NCI-H146 treated with DMSO at 0.1 percent for 48 hours (cell line): ENCODE data around the gene NINJ2.

Experiments
- DNase-seq: peaks from one replicate; lab custom pipeline; 2025; ENCODE audit not compliant: unreplicated experiment; lab: John Stamatoyannopoulos, UW

The NINJ2 gene

DNA sequence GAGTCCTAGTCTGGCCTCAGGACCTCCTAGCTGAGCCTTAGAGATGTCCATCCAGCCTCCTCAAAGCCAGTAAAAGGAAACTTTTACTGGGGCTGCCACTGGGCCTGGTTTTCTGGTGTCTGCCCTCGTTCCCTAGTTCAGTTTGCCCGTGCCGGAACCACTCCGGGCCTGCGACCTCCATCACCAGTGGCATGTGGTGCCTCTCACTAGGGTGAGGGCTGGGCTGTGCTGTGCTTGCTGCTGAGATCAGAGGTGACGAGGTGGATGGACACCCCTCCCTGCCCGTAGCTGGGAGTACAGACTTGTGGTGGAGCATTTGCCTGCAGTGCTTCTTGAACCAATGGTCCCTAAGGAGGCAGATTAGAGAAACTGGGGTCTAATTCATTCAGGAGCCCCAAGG is 127.8 kb downstream of the NINJ2 start:
- no peak for DNase-seq

DNA sequence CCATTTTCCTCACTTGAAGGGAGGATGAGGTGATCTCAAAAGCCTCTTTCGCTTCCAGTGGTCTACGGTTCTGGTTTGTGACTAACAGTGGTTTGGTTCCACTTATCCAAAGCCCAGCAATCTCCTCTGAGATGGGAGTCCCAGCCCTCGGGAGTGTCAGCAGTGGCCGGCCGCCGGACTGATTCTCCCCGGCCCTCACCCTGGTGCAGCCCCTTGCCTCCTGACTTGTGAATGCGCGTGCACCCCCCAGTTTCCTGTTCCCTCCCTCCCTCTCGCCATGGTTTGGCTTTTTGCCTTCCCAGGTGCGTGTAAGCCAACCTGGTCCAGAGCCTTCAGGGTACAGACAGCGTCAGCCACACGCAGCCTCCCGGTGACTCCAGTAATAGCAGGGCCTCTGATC is 129.0 kb downstream of the NINJ2 start:
- no peak for DNase-seq

DNA sequence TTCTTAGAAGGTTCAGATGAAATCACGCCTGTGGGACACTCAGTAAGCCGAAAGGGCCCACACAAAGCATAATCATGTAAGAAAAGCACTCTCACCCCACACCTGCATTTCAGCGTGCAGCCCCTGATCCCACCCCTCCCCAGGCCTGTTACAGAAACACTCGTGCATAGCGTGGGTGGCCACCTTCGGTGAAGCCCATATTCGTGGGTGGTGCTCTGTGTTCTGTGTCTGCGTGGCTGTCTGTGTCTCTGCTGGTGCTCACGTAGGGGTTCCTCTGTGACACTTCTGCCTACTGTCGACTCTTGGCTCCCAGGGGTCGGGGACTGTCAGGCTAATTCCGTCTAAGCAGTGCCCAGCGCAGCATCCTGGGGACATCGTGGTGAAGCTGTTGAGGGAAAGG is 129.5 kb downstream of the NINJ2 start:
- no peak for DNase-seq

DNA sequence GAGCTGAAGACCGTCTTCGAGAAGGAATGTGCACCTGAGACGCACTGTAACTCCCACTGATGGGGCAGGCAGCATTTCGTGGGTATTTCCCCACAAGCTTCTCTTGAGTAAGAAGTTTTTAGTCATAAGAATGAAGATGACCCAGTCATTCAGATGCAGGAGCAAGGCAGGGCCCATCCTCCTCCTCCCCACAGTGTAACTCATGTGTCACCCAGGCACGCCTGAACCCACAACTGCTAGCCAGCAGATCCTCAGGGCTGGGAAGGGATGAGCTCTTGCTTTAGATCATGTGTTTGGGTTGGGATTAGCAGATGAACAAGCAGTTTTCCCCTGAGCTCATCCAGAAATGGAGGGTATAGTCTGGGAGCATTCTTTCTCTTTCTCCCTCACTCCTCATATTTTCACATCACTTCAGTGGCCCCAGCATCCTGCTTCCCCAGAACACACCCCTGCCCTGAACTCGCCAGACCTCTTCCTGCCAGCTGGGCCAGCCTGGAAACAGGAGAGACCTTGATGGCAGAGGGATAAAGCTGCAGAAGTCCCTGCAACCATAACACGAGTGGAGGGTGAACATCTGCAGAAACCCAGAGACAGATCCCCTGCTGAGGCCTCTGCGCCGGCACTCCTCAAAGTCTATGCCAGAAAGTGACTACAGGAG is 130.2 kb downstream of the NINJ2 start:
- no peak for DNase-seq

DNA sequence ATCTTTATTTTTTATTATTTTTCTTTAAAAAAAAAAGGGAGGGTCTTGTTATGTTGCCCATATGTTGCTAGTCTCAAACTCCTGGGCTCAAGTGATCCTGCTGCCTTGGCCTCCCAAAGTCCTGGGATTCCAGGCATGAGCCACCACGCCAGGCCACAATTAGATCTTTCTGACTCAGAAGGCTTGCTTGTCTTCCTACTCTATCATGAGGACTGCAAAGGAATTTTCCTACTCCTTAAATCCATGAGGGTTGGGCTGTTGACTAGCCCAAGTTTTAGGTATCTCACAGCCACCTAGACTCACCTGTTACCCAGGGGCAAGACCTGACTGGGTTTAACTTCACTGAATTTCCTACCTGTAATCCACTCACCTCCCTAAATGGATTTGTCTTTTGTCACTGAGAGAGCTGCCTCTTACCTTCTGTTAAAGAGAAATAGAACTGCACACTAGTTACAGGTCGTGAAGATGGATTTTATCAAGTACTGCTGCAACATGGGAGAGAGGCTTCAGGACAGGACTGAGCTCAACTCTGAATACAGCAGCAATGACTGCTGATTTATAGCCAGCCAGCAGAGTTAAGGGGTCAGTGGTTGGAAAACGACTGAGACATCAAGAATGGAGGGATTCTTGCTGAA is 131.2 kb downstream of the NINJ2 start:
- no peak for DNase-seq

DNA sequence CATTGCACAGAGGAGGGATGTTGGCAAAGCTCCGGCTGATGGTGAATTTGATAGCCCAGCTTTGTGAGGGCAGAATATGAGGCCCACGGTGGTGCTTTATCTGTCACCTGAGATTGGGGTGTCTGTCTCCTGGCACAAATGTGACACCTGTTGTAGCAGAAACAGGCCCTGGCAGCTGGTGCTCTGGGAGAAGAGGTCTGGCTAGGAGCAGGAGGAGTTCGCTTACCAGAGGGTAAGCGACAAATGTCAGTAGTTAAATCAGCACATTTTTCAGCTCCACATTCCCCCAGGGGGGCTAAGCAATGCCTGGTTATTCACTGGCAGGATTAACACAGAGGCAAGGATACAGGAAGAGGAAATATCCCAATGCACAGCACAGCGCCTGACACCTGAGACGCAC is 132.4 kb downstream of the NINJ2 start:
- no peak for DNase-seq

DNA sequence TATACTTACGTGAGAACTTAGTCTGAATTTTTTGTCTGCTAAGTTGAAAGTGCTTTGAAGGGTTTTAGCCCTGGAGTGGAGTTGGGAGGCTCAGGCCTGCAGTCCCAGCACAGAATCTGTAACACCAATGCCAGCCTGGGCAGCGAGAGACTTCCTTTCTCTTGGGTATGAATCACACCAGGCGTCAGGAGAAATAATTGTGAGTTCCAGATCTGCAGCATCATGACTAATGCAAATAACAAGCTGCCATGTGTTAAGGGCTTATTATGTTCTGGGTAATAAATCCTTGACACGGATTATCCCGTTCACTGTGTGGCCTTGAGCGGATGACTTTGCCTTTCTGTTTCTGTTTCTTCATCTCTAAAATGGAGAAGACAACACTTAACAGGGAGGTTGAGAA is 132.9 kb downstream of the NINJ2 start:
- DNase-seq: no peak

DNA sequence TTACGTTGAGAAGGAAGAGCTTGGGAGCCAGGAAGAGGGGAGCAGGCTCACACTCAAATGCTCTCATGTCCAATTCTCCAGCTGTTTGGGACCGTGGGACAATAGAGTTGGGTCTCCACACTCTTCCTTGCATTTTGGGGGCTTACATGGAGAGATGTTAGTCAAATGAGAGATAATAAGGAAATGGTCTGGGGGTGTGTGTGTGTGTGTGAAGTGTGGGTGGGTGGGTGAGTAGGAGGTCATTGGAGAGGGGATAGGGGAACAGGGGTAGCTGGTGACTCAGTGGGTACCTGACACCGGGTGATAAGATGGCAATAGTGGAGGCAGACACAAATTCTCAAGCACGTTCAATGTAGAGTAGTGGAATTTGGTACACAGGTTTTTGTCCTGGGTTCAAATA is 135.5 kb downstream of the NINJ2 start:
- DNase-seq: no peak

DNA sequence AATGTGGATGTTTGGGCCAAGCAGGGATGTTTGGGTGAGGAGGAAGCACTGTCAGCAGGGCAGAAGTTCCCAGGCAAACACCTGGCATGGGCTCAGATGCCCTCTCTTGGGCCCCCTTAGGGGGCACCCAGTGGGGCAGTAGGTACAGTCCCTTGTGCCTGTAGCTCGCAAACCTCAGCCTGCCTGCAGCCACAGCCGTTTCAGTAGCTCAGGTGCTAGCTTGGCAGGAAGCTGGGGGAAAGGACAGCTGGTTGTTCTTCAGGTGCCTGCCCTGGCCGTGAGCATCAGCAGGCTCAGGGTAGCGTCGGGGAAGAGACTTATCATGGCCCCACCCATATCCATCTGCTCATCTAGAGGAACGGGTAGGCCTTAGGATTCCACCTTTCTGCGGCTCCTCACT is 136.0 kb downstream of the NINJ2 start:
- peak; percentile 73 for DNase-seq

DNA sequence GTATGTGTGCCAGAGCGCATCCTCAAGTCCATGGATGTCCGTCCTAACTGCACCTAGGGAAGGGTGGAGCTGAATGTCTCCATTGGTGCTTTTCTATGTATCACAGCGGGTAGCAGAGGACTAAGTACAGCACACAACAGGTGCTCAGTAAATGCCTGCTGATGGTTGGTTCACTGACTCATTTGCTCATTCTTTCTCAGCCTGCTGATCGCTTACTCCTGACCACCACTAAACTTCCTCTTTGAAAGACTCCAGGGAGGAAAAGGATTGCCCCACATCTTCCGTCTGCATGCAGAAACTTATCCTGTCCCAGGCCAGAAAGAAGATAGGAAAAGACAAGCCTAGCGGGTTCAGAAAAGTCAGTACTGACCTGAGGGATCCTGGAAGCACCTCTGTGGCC is 137.2 kb downstream of the NINJ2 start:
- no peak for DNase-seq

DNA sequence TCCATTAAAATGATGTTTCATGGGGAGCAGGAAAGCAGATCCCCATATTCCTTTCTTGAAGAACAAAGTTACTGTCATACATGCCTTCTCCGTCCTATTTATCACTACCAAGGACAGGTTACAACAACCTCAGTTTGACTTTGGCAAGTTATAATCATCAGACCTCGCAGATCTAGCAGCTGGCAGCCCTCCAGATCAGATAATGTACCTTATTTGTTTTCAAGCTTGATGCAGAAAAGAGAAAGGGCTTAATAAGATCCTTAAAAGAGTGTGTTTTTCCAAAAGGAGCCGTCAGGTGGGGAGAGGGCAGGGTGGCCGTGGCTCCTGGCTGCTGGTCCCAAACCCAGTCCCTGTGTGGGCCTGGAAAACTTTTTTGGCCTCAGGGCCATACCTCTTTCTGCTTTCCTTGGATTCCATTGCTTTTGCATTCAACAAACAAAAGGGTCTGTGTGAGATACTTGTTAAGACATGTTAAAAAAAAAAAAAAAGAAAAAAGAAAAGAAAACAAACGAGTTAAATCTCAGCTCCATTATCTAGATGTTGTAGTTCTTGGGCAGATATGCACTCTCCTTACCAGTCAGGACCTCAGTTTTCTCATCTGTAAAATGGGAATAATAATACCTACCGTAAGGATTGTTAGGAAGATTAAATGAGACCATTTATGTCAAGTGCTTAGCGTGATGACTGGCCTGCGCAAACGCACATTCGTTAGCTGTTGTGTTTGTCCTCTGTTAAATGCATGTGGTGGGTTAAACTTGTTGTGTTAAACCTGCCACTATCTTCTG is 138.9 kb downstream of the NINJ2 start:
- no peak for DNase-seq

DNA sequence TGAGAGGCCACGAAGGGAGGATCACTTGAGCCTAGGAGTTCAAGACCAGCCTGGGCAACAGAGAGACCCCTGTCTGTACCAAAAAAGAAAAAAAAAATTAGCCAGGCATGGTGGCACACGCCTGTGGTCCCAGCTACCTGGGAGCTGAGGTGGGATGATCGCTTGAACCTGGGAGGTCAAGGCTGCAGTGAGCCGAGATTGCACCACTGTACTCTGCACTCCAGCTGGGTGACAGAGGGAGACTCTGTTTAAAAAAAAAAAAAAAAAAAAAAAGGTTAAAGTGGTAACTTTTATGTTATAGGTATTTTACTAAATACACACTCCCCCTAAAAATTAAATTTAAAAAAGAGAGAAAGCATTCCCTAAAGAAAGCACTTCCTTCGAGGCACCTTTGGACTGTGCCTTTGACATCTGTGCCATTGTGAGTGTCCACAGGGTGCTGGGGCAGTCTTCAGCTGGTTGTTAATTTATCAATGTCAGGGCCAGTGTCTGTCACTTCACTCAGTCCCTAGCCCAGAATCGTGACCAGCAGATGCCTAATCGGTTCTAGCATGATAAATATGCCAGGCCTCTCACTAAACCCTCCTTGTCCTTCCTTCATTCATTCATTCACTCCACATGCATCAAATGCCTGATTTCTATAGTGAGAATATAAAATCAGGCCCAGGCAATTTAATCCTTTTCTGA is 140.4 kb downstream of the NINJ2 start:
- no peak for DNase-seq

DNA sequence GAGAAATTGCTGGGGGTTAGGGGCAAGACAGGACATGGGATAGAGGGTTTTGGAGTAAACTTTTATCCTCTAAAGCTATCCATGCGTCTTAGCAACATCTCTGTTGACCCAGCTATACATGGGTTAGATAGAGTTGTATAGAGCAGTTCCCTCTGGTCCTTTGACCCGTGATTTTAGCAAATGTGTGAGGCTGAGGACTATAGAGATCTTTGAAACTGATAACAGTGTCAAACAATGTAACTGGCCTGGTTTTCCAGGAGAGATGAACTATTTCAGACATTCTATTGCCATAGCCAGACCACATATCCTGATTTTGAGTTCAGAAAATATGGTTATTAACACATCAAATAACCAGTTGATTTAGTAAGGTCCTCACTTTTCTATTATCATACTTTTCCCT is 143.1 kb downstream of the NINJ2 start:
- DNase-seq: no peak

DNA sequence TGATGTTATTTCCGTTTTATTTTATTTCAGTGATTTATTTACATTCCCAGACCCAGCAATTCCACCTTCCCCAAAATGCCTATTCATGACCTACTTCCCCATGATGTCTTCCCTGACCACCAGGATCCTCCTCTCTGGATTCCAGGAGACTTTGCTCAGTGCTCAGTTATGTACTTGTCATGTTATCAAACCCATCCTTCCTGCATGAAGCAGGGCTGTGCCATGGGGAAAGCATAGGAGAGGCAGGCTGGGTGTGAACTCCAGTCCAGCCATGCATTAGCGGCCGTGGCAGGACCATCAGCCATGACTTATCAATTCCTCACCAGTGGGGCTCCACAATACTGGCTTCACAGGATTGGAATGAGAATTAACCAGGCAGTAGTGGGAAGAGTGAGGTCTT is 145.7 kb downstream of the NINJ2 start:
- DNase-seq: no peak
